ENCODE results near the gene LIPI. TPM values are rescaled to one million over a fixed set of nuclear protein-coding genes. Genes with fewer than 3 reads are reported as not detected.
"Not testable (repeated sequence)": the region's sequence is repeated elsewhere in the genome, so short reads cannot be mapped to it uniquely, and the experiment has no call there.

Gene LIPI
- not detected in 2 replicates for total RNA-seq

- intact Hi-C loops (cut with micrococcal nuclease), result no loop called here
These were observed at the start of gene LIPI for GRCh38 chr21:14210738-14211137. TSS of gene LIPI (minus strand) at chr21:14210955. CDS start at chr21:14210845, 110 bp downstream.

DNA sequence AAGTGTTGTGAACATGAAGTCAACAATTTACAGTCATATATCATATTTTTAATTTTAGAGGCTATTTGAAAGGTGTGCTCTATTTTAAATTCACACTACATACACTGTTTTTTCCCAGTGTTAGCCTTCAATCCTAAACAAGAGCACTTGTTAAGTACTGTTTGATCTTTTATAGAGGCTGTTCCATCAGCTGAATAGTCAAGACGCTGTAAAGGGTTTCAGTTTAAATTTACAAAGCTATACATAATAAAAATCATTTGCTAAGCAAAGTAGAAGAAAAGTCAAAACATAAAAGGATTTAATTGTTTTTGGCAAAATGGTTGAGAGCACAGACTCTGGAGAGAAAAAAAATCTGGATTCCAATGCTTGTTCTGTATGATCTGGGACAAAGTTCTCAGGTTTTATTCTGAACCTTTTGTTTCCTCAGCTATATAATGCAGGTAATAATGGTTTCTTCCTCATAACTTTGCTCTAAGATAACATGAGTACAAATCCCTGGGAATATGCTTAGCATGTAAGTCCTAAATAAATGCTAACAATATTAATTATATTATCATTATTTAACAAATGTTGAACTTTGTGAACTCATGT, 49.5 kb upstream of the LIPI start:
- intact Hi-C loops (cut with micrococcal nuclease), result no loop called here

DNA sequence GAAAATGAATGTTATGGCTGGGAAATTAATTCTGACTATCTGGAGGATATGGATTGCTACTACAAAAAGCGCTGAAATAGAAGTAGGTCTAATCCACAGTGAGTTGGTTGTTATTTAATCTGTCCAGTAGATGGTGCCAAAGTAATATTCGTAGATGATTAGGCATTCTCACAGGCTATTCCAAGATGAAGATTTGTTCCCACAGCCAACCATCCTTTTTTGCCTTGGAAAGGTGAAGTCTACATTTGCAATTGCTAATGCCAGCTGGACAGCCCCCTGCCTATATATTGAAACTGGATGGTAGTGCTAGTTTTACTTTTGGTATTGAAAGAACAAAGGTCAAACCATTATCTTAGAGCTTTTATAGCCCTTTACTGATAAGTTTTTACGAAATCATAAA, 49.0 kb upstream of the LIPI start:
- intact Hi-C loops (cut with micrococcal nuclease), result loop anchor here (1.0 to 10.0 kb wide), 5 partner anchors 143 to 1333 kb away; partner anchors contain the start of gene NRIP1

- intact Hi-C loops (cut with micrococcal nuclease), result loop anchor here (5.0 to 10.0 kb wide), 2 partner anchors 131 to 813 kb away; partner anchors contain the start of genes HSPA13 and NRIP1
These were observed 40.6 kb upstream of the LIPI start for GRCh38 chr21:14251336-14251735.

GRCh38 chr21:14245711-14246110, 35.0 kb upstream of the LIPI start:
- intact Hi-C loops (cut with micrococcal nuclease), result no loop called here

GRCh38 chr21:14244911-14245310, 34.2 kb upstream of the LIPI start:
- intact Hi-C loops (cut with micrococcal nuclease), result no loop called here

GRCh38 chr21:14243874-14244273, 33.1 kb upstream of the LIPI start:
- intact Hi-C loops (cut with micrococcal nuclease), result no loop called here

DNA sequence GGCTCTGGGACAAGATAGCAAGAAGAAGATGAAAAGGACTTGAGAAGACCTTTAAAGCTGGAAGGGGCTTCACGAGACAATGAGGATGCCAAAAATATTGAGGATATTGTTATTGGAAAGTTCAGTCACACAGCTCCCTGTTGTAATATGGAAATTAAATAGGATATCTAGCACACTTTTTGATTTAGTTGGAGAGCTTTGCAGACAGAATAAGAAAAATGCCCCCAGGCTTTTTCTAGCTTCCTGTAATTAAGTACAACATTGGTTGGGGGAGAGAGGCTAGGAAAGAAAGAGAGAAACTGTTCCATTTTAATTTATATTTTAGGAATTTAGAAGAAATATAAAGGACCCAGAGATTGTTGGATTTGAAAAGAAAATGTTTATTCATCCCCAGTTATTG, 32.7 kb upstream of the LIPI start:
- intact Hi-C loops (cut with micrococcal nuclease), result no loop called here

DNA sequence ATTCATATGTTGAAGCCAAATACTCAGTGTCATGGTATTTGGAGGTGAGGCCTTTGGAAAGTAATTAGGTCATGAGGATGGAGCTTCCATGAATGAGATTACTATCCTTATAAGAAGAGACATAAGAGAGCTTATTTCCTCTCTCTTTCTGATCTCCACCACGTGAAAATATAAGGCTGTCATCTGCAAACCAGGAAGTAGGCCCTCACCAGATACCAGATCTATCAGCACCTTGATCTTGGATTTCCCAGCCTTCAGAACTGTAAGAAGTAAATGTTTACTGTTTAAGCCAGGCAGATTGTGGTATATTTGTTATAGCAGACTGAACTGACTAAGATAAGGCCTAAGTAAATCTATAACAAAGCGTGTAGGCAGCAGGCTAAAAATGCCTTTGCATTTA, 30.5 kb upstream of the LIPI start:
- intact Hi-C loops (cut with micrococcal nuclease), result no loop called here

DNA sequence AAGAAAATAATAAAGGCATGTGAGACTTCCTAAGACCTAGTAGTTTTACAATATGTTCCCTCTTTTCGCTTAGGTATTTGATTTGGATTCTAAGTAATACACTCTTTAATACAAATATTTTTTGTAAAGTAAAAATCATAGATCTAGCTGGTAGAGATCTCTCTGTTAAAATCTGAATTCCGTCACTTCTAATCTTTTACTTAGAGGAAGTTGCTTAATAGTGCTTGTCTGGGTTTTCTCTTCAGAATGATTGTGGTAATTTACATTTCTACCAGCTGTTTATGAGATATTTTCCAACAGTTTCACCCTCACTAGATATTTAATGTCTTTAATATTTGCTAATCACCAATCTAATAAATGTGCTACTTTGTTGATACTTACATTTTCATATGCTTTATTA, 28.5 kb upstream of the LIPI start:
- intact Hi-C loops (cut with micrococcal nuclease), result no loop called here

DNA sequence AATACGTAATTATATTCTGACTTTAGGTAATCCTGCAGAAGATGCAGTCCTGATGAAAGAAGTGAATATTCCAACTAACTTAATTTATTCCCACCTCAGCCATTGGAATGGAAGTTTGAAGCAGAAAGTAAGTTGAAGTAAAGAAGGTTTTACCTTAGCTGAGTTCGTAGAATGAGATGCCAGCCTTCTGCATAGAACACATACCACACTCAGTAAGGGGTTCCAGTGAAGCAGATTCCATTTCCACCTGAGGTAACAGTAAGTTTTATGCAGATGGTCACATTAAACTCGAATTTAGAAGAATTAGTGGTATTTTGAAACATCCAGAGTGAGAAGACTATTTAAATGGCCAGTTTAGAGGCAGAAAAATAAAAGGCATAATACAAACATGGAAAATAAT, 25.4 kb upstream of the LIPI start:
- intact Hi-C loops (cut with micrococcal nuclease), result no loop called here

GRCh38 chr21:14235101-14235500, 24.3 kb upstream of the LIPI start:
- intact Hi-C loops (cut with micrococcal nuclease), result no loop called here

DNA sequence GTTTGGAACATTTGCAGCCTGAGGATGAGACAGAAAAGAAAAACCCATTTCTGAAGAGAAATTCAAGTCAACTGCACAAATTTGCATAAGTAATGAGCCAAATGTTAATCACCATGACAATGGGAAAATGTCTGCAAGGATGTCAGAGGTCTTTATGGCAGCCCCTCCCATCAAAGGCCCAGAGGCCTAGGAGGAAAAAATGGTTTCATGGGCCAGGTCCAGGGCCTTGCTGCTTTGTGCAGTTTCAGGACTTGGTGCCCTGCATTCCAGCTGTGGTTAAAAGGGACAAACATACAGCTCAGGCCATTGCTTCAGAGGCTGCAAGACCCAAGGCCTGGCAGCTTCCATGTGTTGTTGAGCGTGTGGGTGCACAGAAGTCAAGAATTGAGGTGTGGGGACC, 18.6 kb upstream of the LIPI start:
- intact Hi-C loops (cut with micrococcal nuclease), result no loop called here

GRCh38 chr21:14223365-14223764, 12.6 kb upstream of the LIPI start:
- intact Hi-C loops (cut with micrococcal nuclease), result no loop called here

- intact Hi-C loops (cut with micrococcal nuclease), result loop anchor here (1.0 to 5.0 kb wide), 3 partner anchors 167 to 851 kb away; partner anchors contain the start of gene HSPA13
These were observed 5.4 kb upstream of the LIPI start, which contains the start of gene RBM11 for GRCh38 chr21:14215971-14216641. TSS of gene RBM11 (plus strand) at chr21:14216157. CDS start at chr21:14216187, 30 bp downstream.

DNA sequence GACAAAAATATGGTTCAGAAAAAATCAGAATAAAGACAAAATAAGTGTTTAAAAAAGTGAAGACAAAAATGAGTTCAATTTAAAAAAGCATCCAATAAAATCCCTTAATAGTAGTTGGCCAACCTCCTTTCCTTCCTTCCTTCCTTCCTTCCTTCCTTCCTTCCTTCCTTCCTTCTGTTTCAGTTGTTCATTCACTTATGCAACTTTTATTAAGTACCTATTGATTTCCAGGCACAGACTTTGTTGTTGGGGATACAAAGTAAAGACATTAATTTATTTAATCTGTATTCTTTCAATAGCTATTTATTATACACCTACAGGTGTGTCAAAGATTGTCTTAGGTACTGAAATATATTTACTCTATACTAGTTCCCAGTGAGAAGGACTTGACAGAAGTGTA, 2.4 kb upstream of the LIPI start:
- intact Hi-C loops (cut with micrococcal nuclease), result no loop called here

- intact Hi-C loops (cut with micrococcal nuclease), result no loop called here
These were observed 4.5 kb downstream of the LIPI start for GRCh38 chr21:14206222-14206621.

DNA sequence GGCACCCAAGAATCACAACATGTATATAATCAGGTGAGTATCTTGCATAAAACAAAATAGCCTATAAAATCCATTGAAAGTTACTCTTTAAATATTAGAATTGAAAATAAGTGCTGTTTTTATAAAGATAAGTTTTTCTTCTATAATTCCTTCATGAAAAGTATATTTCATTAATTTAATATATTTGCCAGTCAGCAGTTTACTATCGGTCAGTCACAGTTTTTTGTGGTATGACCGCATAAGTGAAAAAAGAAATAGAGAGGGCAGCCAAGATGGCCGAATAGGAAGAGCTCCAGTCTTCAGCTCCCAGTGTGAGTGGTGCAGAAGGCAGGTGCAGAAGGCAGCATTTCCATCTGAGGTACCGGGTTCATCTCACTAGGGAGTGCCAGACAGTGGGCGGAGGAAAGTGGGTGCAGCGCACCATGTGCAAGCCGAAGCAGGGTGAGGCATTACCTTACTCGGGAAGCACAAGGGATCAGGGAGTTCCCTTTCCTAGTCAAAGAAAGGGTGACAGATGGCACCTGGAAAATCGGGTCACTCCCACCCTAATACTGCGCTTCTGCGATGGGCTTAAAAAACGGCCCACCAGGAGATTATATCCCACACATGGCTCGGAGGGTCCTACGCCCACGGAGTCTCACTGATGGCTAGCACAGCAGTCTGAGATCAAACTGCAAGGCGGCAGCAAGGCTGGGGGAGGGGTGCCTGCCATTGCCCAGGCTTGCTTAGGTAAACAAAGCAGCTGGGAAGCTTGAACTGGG, 44.1 kb downstream of the LIPI start:
- intact Hi-C loops (cut with micrococcal nuclease), result not testable (repeated sequence)

DNA sequence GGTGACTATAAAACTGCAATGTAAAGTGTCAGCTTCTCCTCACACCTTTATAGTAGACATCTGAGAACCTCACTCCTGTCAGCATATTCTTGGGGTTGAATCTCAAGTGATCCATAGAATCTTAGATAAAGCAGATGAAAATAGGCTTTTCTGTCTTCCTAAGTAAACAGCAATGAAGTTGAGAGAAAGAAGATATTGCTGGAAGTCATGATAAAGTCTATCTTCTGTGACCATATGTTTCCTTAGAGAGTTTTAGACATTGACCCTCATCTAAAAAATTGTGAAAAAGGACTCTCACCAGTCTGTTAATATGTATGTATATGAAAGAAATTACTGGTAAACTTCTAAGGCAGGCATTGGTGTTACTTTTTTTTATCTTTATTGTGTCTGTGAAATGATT, 66.8 kb downstream of the LIPI start:
- intact Hi-C loops (cut with micrococcal nuclease), result no loop called here

- intact Hi-C loops (cut with micrococcal nuclease), result loop anchor here (5.0 kb wide), 1 partner anchor 97 kb away; no protein-coding TSS in a partner anchor
These were observed 86.5 kb downstream of the LIPI start for GRCh38 chr21:14124266-14124665.

DNA sequence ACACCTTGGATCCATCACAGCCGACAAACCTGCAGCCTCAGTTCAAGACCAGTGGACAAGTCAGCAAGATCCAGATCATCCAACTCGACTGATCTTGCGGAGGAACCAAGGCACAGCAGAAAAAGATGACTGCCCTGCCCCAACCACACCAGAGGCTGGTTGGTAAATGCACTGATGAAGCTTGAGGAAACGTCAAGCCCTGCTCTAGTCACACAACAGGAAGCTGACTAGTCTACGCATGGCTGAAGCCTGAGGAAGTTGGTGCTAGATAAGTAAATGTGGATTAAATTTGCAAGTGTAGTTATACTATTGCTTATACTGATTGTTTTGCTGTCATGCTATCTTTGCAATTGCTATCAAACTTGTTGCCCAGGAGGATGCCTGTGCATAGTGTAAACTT, 89.0 kb downstream of the LIPI start:
- intact Hi-C loops (cut with micrococcal nuclease), result loop anchor here (5.0 kb wide), 1 partner anchor 94 kb away; no protein-coding TSS in a partner anchor

Measured in T-helper 1 cell treated with Interleukin-12 subunit alpha and Interleukin-12 subunit beta and Interleukin-4 antibody, amounts not matched to agents 30 ng/mL and 1 ng/mL, for 36 hours (primary cell).